ENCODE data around the gene PACS2. TPM values are rescaled to one million over a fixed set of nuclear protein-coding genes. Genes with fewer than 3 reads are reported as not detected.
"Not testable (repeated sequence)": the region's sequence is repeated elsewhere in the genome, so short reads cannot be mapped to it uniquely, and the experiment has no call there.

Gene PACS2
- polyA plus RNA-seq, 1 donor from 2014 or later = 3.8 TPM

GRCh38 chr14:105316968-105317510 is 2.5 kb downstream of the PACS2 start:
- H3K27me3 Mint-ChIP-seq = no peaks in the 10 kb centered on the region
- H3K9me3 Mint-ChIP-seq = no peaks in the 10 kb centered on the region
- H3K27ac Mint-ChIP-seq = peak overlapping the region in 2 of 3 donors; percentile 89 to 91
- H3K36me3 Mint-ChIP-seq = no peaks in the 10 kb centered on the region
- peak overlapping the region in 2 of 4 donors; percentile 21 to 93 for H3K4me3 Mint-ChIP-seq
- H3K4me1 Mint-ChIP-seq = peaks cover 11 to 13% (median 11%) of the 10 kb centered on the region in 3 donors

- H3K27ac Mint-ChIP-seq = peak overlapping the region in 1 of 3 donors; percentile 91
- H3K27me3 Mint-ChIP-seq = no peaks in the 10 kb centered on the region
Measured at GRCh38 chr14:105317546-105317945, 3.0 kb downstream of the PACS2 start.

GRCh38 chr14:105322791-105323556 is 8.4 kb downstream of the PACS2 start:
- no peaks in the 10 kb centered on the region for H3K9me3 Mint-ChIP-seq
- no peaks in the 10 kb centered on the region for H3K27me3 Mint-ChIP-seq
- no peak overlapping the region for H3K27ac Mint-ChIP-seq
- peaks cover 2% of the 10 kb centered on the region for H3K36me3 Mint-ChIP-seq
- peak overlapping the region in 1 of 4 donors; percentile 70 for H3K4me3 Mint-ChIP-seq
- H3K4me1 Mint-ChIP-seq = peaks cover 2 to 4% (median 4%) of the 10 kb centered on the region in 3 donors

More at GRCh38 chr14:105317546-105317945, 3.0 kb downstream of the PACS2 start:
- Mint-ChIP-seq H3K36me3 (no peaks in the 10 kb centered on the region), H3K4me1 (peaks cover 11 to 13% (median 11%) of the 10 kb centered on the region in 3 donors), H3K4me3 (peak overlapping the region in 1 of 4 donors; percentile 53), H3K9me3 (no peaks in the 10 kb centered on the region)

- peaks cover 2% of the 10 kb centered on the region for H3K36me3 Mint-ChIP-seq
Measured at GRCh38 chr14:105323663-105324062, 9.1 kb downstream of the PACS2 start.

GRCh38 chr14:105324080-105324778 is 9.7 kb downstream of the PACS2 start:
- Mint-ChIP-seq H3K4me3 (no peak overlapping the region), H3K36me3 (peaks cover 4% of the 10 kb centered on the region)

More at GRCh38 chr14:105323663-105324062, 9.1 kb downstream of the PACS2 start:
- H3K27ac Mint-ChIP-seq = no peak overlapping the region
- peaks cover 2 to 6% (median 4%) of the 10 kb centered on the region in 3 donors for H3K4me1 Mint-ChIP-seq
- no peaks in the 10 kb centered on the region for H3K9me3 Mint-ChIP-seq
- no peak overlapping the region for H3K4me3 Mint-ChIP-seq
- H3K27me3 Mint-ChIP-seq = no peaks in the 10 kb centered on the region

GRCh38 chr14:105324871-105325270 is 10.3 kb downstream of the PACS2 start:
- H3K27ac Mint-ChIP-seq = no peak overlapping the region
- H3K36me3 Mint-ChIP-seq = peaks cover 4% of the 10 kb centered on the region
- H3K9me3 Mint-ChIP-seq = no peaks in the 10 kb centered on the region

More at GRCh38 chr14:105324080-105324778, 9.7 kb downstream of the PACS2 start:
- Mint-ChIP-seq H3K27me3 (no peaks in the 10 kb centered on the region), H3K4me1 (peaks cover 2 to 8% (median 4%) of the 10 kb centered on the region in 3 donors), H3K27ac (no peak overlapping the region), H3K9me3 (no peaks in the 10 kb centered on the region)

GRCh38 chr14:105325303-105325702 is 10.8 kb downstream of the PACS2 start:
- Mint-ChIP-seq H3K9me3 (no peaks in the 10 kb centered on the region), H3K4me3 (no peak overlapping the region), H3K4me1 (peaks cover 0 to 6% (median 2%) of the 10 kb centered on the region in 3 donors), H3K27me3 (no peaks in the 10 kb centered on the region), H3K36me3 (peaks cover 4% of the 10 kb centered on the region), H3K27ac (no peak overlapping the region)

More at GRCh38 chr14:105324871-105325270, 10.3 kb downstream of the PACS2 start:
- no peak overlapping the region for H3K4me3 Mint-ChIP-seq
- H3K27me3 Mint-ChIP-seq = no peaks in the 10 kb centered on the region
- H3K4me1 Mint-ChIP-seq = peaks cover 0 to 6% (median 2%) of the 10 kb centered on the region in 3 donors

- no peak overlapping the region for H3K27ac Mint-ChIP-seq
- no peak overlapping the region for H3K4me3 Mint-ChIP-seq
- H3K27me3 Mint-ChIP-seq = no peaks in the 10 kb centered on the region
- peaks cover 0 to 9% (median 2%) of the 10 kb centered on the region in 3 donors for H3K4me1 Mint-ChIP-seq
- H3K36me3 Mint-ChIP-seq = peaks cover 4% of the 10 kb centered on the region
- no peaks in the 10 kb centered on the region for H3K9me3 Mint-ChIP-seq
Measured at GRCh38 chr14:105325716-105326567, 11.4 kb downstream of the PACS2 start.

- H3K27me3 Mint-ChIP-seq = no peaks in the 10 kb centered on the region
- no peak overlapping the region for H3K4me3 Mint-ChIP-seq
- H3K27ac Mint-ChIP-seq = no peak overlapping the region
- peaks cover 2 to 14% (median 4%) of the 10 kb centered on the region in 3 donors for H3K4me1 Mint-ChIP-seq
- H3K36me3 Mint-ChIP-seq = peaks cover 7% of the 10 kb centered on the region
- H3K9me3 Mint-ChIP-seq = no peaks in the 10 kb centered on the region
Measured at GRCh38 chr14:105326568-105326867, 12.0 kb downstream of the PACS2 start.

- H3K36me3 Mint-ChIP-seq = peaks cover 7% of the 10 kb centered on the region
- no peaks in the 10 kb centered on the region for H3K27me3 Mint-ChIP-seq
- peaks cover 0 to 2% (median 0%) of the 10 kb centered on the region in 3 donors for H3K9me3 Mint-ChIP-seq
- H3K4me3 Mint-ChIP-seq = no peak overlapping the region
- H3K27ac Mint-ChIP-seq = no peak overlapping the region
- peaks cover 2 to 18% (median 9%) of the 10 kb centered on the region in 3 donors for H3K4me1 Mint-ChIP-seq
Measured at GRCh38 chr14:105326891-105327694, 12.5 kb downstream of the PACS2 start.

GRCh38 chr14:105327695-105328045 is 13.1 kb downstream of the PACS2 start:
- H3K9me3 Mint-ChIP-seq, H3K27ac Mint-ChIP-seq, H3K27me3 Mint-ChIP-seq, H3K36me3 Mint-ChIP-seq, H3K4me3 Mint-ChIP-seq: not testable (repeated sequence)
- H3K4me1 Mint-ChIP-seq = peaks cover 2 to 17% (median 9%) of the 10 kb centered on the region in 3 donors

GRCh38 chr14:105328070-105328677 is 13.6 kb downstream of the PACS2 start:
- Mint-ChIP-seq H3K36me3 (peaks cover 7% of the 10 kb centered on the region), H3K27ac (peak overlapping the region in 1 of 3 donors; percentile 53), H3K9me3 (peaks cover 0 to 2% (median 0%) of the 10 kb centered on the region in 3 donors), H3K4me3 (no peak overlapping the region), H3K4me1 (peaks cover 5 to 16% (median 9%) of the 10 kb centered on the region in 3 donors), H3K27me3 (no peaks in the 10 kb centered on the region)

- Mint-ChIP-seq H3K4me1 (peaks cover 5 to 16% (median 9%) of the 10 kb centered on the region in 3 donors), H3K27me3 (no peaks in the 10 kb centered on the region), H3K36me3 (peaks cover 5% of the 10 kb centered on the region), H3K4me3 (no peak overlapping the region), H3K27ac (peak overlapping the region in 2 of 3 donors; percentile 53 to 59), H3K9me3 (peaks cover 0 to 2% (median 0%) of the 10 kb centered on the region in 3 donors)
Measured at GRCh38 chr14:105328678-105329390, 14.3 kb downstream of the PACS2 start.

Measured in IgD-negative memory B cell (primary cell).